T-helper 2 cell treated with Interferon-gamma antibody and Interleukin-4, amounts not matched to agents 5 μg/mL and 100 μg/mL, for 36 hours (primary cell): Measurements from ENCODE around the gene SLC7A11.

ENCODE experiments used
- DNase-seq: peaks from one replicate; pipeline ENCODE4 v3.0.0; 2021; ENCODE audit warnings: low spot score
- H3K27ac Mint-ChIP-seq: one replicate; pipeline ENCODE4 v1.8.0; 2021; ENCODE audit warnings: mild to moderate bottlenecking, mixed read lengths
- H3K27me3 Mint-ChIP-seq: one replicate; pipeline ENCODE4 v1.8.0; 2021; ENCODE audit warnings: low read depth, mixed read lengths
- H3K36me3 Mint-ChIP-seq: one replicate; pipeline ENCODE4 v1.8.0; 2021; ENCODE audit warnings: low read depth, mixed read lengths
- H3K4me1 Mint-ChIP-seq: one replicate; pipeline ENCODE4 v1.8.0; 2021; ENCODE audit warnings: low read depth, mixed read lengths
- H3K4me3 Mint-ChIP-seq: one replicate; pipeline ENCODE4 v1.8.0; 2022; ENCODE audit warnings: mild to moderate bottlenecking, moderate library complexity, mixed read lengths
- H3K9me3 Mint-ChIP-seq: one replicate; pipeline ENCODE4 v1.8.0; 2021; ENCODE audit warnings: mixed read lengths

The SLC7A11 gene

GRCh38 chr4:138236037-138236436, 6.1 kb downstream of the SLC7A11 start:
- Mint-ChIP-seq H3K9me3 (peaks cover 3% of the 10 kb centered on the region), H3K27ac (peak overlapping the region; percentile 47), H3K36me3 (peaks cover 11% of the 10 kb centered on the region), H3K4me3 (peak overlapping the region; percentile 3), H3K27me3 (no peaks in the 10 kb centered on the region), H3K4me1 (peaks cover 34% of the 10 kb centered on the region)
- no peak for DNase-seq

- H3K4me1 Mint-ChIP-seq, result peaks cover 29% of the 10 kb centered on the region
- H3K9me3 Mint-ChIP-seq, result peaks cover 3% of the 10 kb centered on the region
- peak overlapping the region; percentile 3 for H3K4me3 Mint-ChIP-seq
- no peaks in the 10 kb centered on the region for H3K27me3 Mint-ChIP-seq
- peaks cover 14% of the 10 kb centered on the region for H3K36me3 Mint-ChIP-seq
- H3K27ac Mint-ChIP-seq, result peak overlapping the region; percentile 55
- no peak for DNase-seq
Measured at GRCh38 chr4:138235419-138235952, 6.7 kb downstream of the SLC7A11 start.

- Mint-ChIP-seq H3K27ac (no peak overlapping the region), H3K4me1 (peaks cover 22% of the 10 kb centered on the region), H3K27me3 (no peaks in the 10 kb centered on the region), H3K36me3 (peaks cover 18% of the 10 kb centered on the region), H3K9me3 (peaks cover 3% of the 10 kb centered on the region), H3K4me3 (no peak overlapping the region)
- DNase-seq, result no peak
Measured at GRCh38 chr4:138234248-138234647, 7.9 kb downstream of the SLC7A11 start.

GRCh38 chr4:138233313-138234034, 8.7 kb downstream of the SLC7A11 start:
- Mint-ChIP-seq H3K27ac (no peak overlapping the region), H3K27me3 (no peaks in the 10 kb centered on the region), H3K36me3 (peaks cover 18% of the 10 kb centered on the region), H3K9me3 (peaks cover 3% of the 10 kb centered on the region), H3K4me3 (no peak overlapping the region), H3K4me1 (peaks cover 16% of the 10 kb centered on the region)
- no peak for DNase-seq

GRCh38 chr4:138232364-138232763, 9.8 kb downstream of the SLC7A11 start:
- Mint-ChIP-seq H3K4me1 (peaks cover 14% of the 10 kb centered on the region), H3K9me3 (peaks cover 3% of the 10 kb centered on the region), H3K27me3 (no peaks in the 10 kb centered on the region), H3K36me3 (peaks cover 18% of the 10 kb centered on the region), H3K4me3 (no peak overlapping the region), H3K27ac (no peak overlapping the region)
- DNase-seq, result no peak

- no peaks in the 10 kb centered on the region for H3K27me3 Mint-ChIP-seq
- H3K4me1 Mint-ChIP-seq, result peaks cover 2% of the 10 kb centered on the region
- H3K27ac Mint-ChIP-seq, result no peak overlapping the region
- no peaks in the 10 kb centered on the region for H3K9me3 Mint-ChIP-seq
- H3K4me3 Mint-ChIP-seq, result no peak overlapping the region
- no peak for DNase-seq
- H3K36me3 Mint-ChIP-seq, result peaks cover 12% of the 10 kb centered on the region
Measured at GRCh38 chr4:138230048-138230447, 12.1 kb downstream of the SLC7A11 start.

- no peak for DNase-seq
- no peaks in the 10 kb centered on the region for H3K4me1 Mint-ChIP-seq
- no peaks in the 10 kb centered on the region for H3K27me3 Mint-ChIP-seq
- H3K4me3 Mint-ChIP-seq, result no peak overlapping the region
- peaks cover 12% of the 10 kb centered on the region for H3K36me3 Mint-ChIP-seq
- H3K27ac Mint-ChIP-seq, result no peak overlapping the region
- H3K9me3 Mint-ChIP-seq, result no peaks in the 10 kb centered on the region
Measured at GRCh38 chr4:138229160-138229559, 13.0 kb downstream of the SLC7A11 start.

GRCh38 chr4:138226351-138226750, 15.8 kb downstream of the SLC7A11 start:
- DNase-seq, result no peak
- Mint-ChIP-seq H3K9me3 (no peaks in the 10 kb centered on the region), H3K4me1 (peaks cover 3% of the 10 kb centered on the region), H3K4me3 (no peak overlapping the region), H3K27me3 (no peaks in the 10 kb centered on the region), H3K27ac (no peak overlapping the region), H3K36me3 (peaks cover 18% of the 10 kb centered on the region)

- DNase-seq, result no peak
- H3K27me3 Mint-ChIP-seq, result no peaks in the 10 kb centered on the region
- H3K4me1 Mint-ChIP-seq, result peaks cover 3% of the 10 kb centered on the region
- H3K4me3 Mint-ChIP-seq, result no peak overlapping the region
- H3K36me3 Mint-ChIP-seq, result peaks cover 13% of the 10 kb centered on the region
- no peak overlapping the region for H3K27ac Mint-ChIP-seq
- H3K9me3 Mint-ChIP-seq, result no peaks in the 10 kb centered on the region
Measured at GRCh38 chr4:138225477-138225876, 16.7 kb downstream of the SLC7A11 start.

GRCh38 chr4:138224614-138225013, 17.5 kb downstream of the SLC7A11 start:
- Mint-ChIP-seq H3K4me1 (peaks cover 3% of the 10 kb centered on the region), H3K27me3 (no peaks in the 10 kb centered on the region), H3K36me3 (peaks cover 8% of the 10 kb centered on the region), H3K4me3 (no peak overlapping the region), H3K9me3 (no peaks in the 10 kb centered on the region), H3K27ac (no peak overlapping the region)
- no peak for DNase-seq

GRCh38 chr4:138223231-138223910, 18.8 kb downstream of the SLC7A11 start:
- Mint-ChIP-seq H3K4me3 (no peak overlapping the region), H3K27me3 (no peaks in the 10 kb centered on the region), H3K27ac (no peak overlapping the region), H3K36me3 (peaks cover 8% of the 10 kb centered on the region), H3K4me1 (peaks cover 3% of the 10 kb centered on the region), H3K9me3 (no peaks in the 10 kb centered on the region)
- DNase-seq, result no peak

GRCh38 chr4:138222046-138222445, 20.1 kb downstream of the SLC7A11 start:
- no peaks in the 10 kb centered on the region for H3K27me3 Mint-ChIP-seq
- H3K4me3 Mint-ChIP-seq, result no peak overlapping the region
- DNase-seq, result no peak
- peaks cover 3% of the 10 kb centered on the region for H3K4me1 Mint-ChIP-seq
- peaks cover 9% of the 10 kb centered on the region for H3K36me3 Mint-ChIP-seq
- no peaks in the 10 kb centered on the region for H3K9me3 Mint-ChIP-seq
- H3K27ac Mint-ChIP-seq, result no peak overlapping the region

- H3K27ac Mint-ChIP-seq, result no peak overlapping the region
- no peaks in the 10 kb centered on the region for H3K27me3 Mint-ChIP-seq
- no peaks in the 10 kb centered on the region for H3K9me3 Mint-ChIP-seq
- no peak for DNase-seq
- peaks cover 3% of the 10 kb centered on the region for H3K4me1 Mint-ChIP-seq
- H3K4me3 Mint-ChIP-seq, result no peak overlapping the region
- H3K36me3 Mint-ChIP-seq, result peaks cover 16% of the 10 kb centered on the region
Measured at GRCh38 chr4:138218976-138219375, 23.2 kb downstream of the SLC7A11 start.

GRCh38 chr4:138217567-138217966, 24.6 kb downstream of the SLC7A11 start:
- Mint-ChIP-seq H3K27me3 (no peaks in the 10 kb centered on the region), H3K27ac (no peak overlapping the region), H3K9me3 (no peaks in the 10 kb centered on the region), H3K4me1 (no peaks in the 10 kb centered on the region), H3K4me3 (no peak overlapping the region), H3K36me3 (peaks cover 13% of the 10 kb centered on the region)
- DNase-seq, result no peak
